ENCODE data around the gene CDH4.

- TF ChIP-seq CTCF (IDR thresholded peaks at IDR 0.05) (no peak), POLR2AphosphoS5 (IDR thresholded peaks at IDR 0.05) (no peak), EP300 (IDR thresholded peaks at IDR 0.05) (no peak), POLR2A (IDR thresholded peaks at IDR 0.05) (no peak)
Observed at GRCh38 chr20:61546641-61547040, 294.6 kb downstream of the CDH4 start.

Measured in sigmoid colon (tissue), 4 donors.